ENCODE measurements around the gene UCHL3. TPM values are rescaled to one million over a fixed set of nuclear protein-coding genes. Genes with fewer than 3 reads are reported as not detected.

The UCHL3 gene
- total RNA-seq, 1 experiment from 2014 or later: 50.0 TPM

DNA sequence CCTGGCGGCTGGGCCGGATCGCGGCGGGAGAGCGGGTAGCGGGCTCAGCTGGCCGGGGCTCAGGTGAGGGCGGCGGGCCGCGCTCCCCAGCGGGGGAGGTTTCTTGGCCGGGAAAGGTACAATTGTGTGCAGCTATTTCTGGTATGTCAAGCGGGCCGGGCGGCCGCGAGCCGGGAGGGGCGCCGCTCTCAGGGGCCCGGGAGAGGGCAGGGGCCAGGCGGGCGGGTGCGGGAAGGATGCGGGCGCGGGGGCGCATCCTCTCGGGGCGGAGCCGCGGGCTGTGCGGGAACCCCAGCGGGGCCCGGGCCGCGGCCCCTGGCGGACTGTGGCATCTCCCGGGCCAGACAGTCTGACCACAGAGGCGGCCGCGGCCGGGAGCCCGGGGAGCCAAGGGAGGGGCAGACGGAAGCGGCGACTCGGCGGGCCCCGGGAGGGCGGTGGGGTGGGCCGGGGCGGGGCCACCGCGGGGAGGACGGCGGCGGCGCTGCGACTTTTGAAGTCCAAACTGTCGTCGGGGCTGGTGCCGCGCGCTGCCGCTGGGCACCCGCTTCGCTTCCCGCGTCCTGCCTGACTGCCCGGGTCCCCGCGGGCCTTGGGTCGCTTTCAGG lies 86.3 kb downstream of the UCHL3 start, which contains the start of gene LMO7:
TSS of gene LMO7 (plus strand) at position 503 of the 608 bp plus-strand sequence. CDS start 328 bp downstream, outside the sequence.
- no peaks in the 10 kb centered on the region for H3K36me3 ChIP-seq (ENCODE audit: low read depth, low read length)
- peak within 1 kb of the TSS; percentile 10; the same call in 1 of the 2 replicates for H3K27ac ChIP-seq (ENCODE audit: low read length)
- peak within 1 kb of the TSS; percentile 90 for H3K4me3 ChIP-seq (ENCODE audit: low read length)
- peak within 1 kb of the TSS; percentile 84 for H3K4me2 ChIP-seq (ENCODE audit: low read length)
- peaks cover 13% of the 10 kb centered on the region for H3K4me1 ChIP-seq (ENCODE audit: insufficient read depth, low read length)
- ChIA-PET POLR2A (ENCODE audit: unreplicated experiment) (no interaction called here), CTCF (no interaction called here)
- no peaks in the 10 kb centered on the region for H3K9me3 ChIP-seq (ENCODE audit: low read length)
- peaks cover 5% of the 10 kb centered on the region; the same call in 1 of the 2 replicates for H4K20me1 ChIP-seq (ENCODE audit: low read length)
- H3K9ac ChIP-seq (ENCODE audit: low read length): peak within 1 kb of the TSS; percentile 63
- peak; percentile 60 for ATAC-seq
- BruUV-seq (replicated peaks): no TSS peak
- H3K9me2 ChIP-seq (replicated peaks; ENCODE audit: low read length): no peaks in the 10 kb centered on the region
- H2AFZ ChIP-seq (ENCODE audit: low read length): peak within 1 kb of the TSS; percentile 75
- H3K27me3 ChIP-seq (ENCODE audit: low read length): no peaks in the 10 kb centered on the region
- no peaks in the 10 kb centered on the region for H3F3A ChIP-seq (ENCODE audit: low read length, unreplicated experiment)
- intact Hi-C loops (cut with micrococcal nuclease): loop anchor here (5.0 kb wide), 1 partner anchor 69 kb away; no protein-coding TSS in a partner anchor
- H3K79me2 ChIP-seq (ENCODE audit: low read length): peaks cover 45% of the 10 kb centered on the region
- TF ChIP-seq, protein P1, sequence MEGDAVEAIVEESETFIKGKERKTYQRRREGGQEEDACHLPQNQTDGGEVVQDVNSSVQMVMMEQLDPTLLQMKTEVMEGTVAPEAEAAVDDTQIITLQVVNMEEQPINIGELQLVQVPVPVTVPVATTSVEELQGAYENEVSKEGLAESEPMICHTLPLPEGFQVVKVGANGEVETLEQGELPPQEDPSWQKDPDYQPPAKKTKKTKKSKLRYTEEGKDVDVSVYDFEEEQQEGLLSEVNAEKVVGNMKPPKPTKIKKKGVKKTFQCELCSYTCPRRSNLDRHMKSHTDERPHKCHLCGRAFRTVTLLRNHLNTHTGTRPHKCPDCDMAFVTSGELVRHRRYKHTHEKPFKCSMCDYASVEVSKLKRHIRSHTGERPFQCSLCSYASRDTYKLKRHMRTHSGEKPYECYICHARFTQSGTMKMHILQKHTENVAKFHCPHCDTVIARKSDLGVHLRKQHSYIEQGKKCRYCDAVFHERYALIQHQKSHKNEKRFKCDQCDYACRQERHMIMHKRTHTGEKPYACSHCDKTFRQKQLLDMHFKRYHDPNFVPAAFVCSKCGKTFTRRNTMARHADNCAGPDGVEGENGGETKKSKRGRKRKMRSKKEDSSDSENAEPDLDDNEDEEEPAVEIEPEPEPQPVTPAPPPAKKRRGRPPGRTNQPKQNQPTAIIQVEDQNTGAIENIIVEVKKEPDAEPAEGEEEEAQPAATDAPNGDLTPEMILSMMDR (conservative IDR thresholded peaks at IDR 0.05; ENCODE audit: low read depth, low read length): no peak
- TF ChIP-seq EZH2 (IDR thresholded peaks at IDR 0.05; ENCODE audit: low read length, unreplicated experiment) (no peak), EZH2phosphoT487 (IDR thresholded peaks at IDR 0.05; ENCODE audit: borderline replicate concordance, low read length) (no peak)
- peak; percentile 46 for DNase-seq

- CTCF ChIA-PET: no interaction called here
- Histone ChIP-seq H3K27me3 (ENCODE audit: low read length) (no peaks in the 10 kb centered on the region), H3K9me3 (ENCODE audit: low read length) (no peaks in the 10 kb centered on the region), H3K79me2 (ENCODE audit: low read length) (peaks cover 52% of the 10 kb centered on the region), H3K4me2 (ENCODE audit: low read length) (peak overlapping the region; percentile 84), H3K4me3 (ENCODE audit: low read length) (peak overlapping the region; percentile 90), H3K9me2 (replicated peaks; ENCODE audit: low read length) (no peaks in the 10 kb centered on the region), H3K9ac (ENCODE audit: low read length) (peak overlapping the region; percentile 63), H2AFZ (ENCODE audit: low read length) (peak overlapping the region; percentile 75), H3F3A (ENCODE audit: low read length, unreplicated experiment) (no peaks in the 10 kb centered on the region), H3K4me1 (ENCODE audit: insufficient read depth, low read length) (peaks cover 13% of the 10 kb centered on the region), H4K20me1 (ENCODE audit: low read length) (peaks cover 5% of the 10 kb centered on the region; the same call in 1 of the 2 replicates), H3K27ac (ENCODE audit: low read length) (peak overlapping the region; percentile 10; the same call in 1 of the 2 replicates), H3K36me3 (ENCODE audit: low read depth, low read length) (no peaks in the 10 kb centered on the region)
- intact Hi-C loops (cut with micrococcal nuclease): loop anchor here (5.0 kb wide), 1 partner anchor 69 kb away; no protein-coding TSS in a partner anchor
- no TSS peak for BruUV-seq (replicated peaks)
- TF ChIP-seq EZH2phosphoT487 (IDR thresholded peaks at IDR 0.05; ENCODE audit: borderline replicate concordance, low read length): no peak
- TF ChIP-seq, protein P1 (conservative IDR thresholded peaks at IDR 0.05; ENCODE audit: low read depth, low read length): no peak
- no peak for TF ChIP-seq EZH2 (IDR thresholded peaks at IDR 0.05; ENCODE audit: low read length, unreplicated experiment)
- POLR2A ChIA-PET (ENCODE audit: unreplicated experiment): interaction anchor here (0.7 kb wide), 1 partner anchor 14 kb away, joined by 6 read pairs; no protein-coding TSS in a partner anchor
- ATAC-seq: peak; percentile 23
- DNase-seq: peak; percentile 36
Measured at GRCh38 chr13:75636436-75637180, 87.0 kb downstream of the UCHL3 start.

All from PC-3 (cell line).